ENCODE data around the gene POLR3E. TPM values are rescaled to one million over a fixed set of nuclear protein-coding genes. Genes with fewer than 3 reads are reported as not detected.
"Not testable (repeated sequence)": the region's sequence is repeated elsewhere in the genome, so short reads cannot be mapped to it uniquely, and the experiment has no call there.

Gene POLR3E
- total RNA-seq, 1 experiment from 2014 or later: 46.3 TPM

GRCh38 chr16:22291860-22292318, 5.3 kb upstream of the POLR3E start:
- DNase-seq (ENCODE audit: low spot score): no peak

GRCh38 chr16:22292320-22292719, 4.9 kb upstream of the POLR3E start:
- no peak for DNase-seq (ENCODE audit: low spot score)

- DNase-seq (ENCODE audit: low spot score): no peak
Observed at GRCh38 chr16:22293137-22294106, 3.8 kb upstream of the POLR3E start.

- DNase-seq (ENCODE audit: low spot score): peak; percentile 18
Observed at GRCh38 chr16:22296225-22297113, 740 bp upstream of the POLR3E start.

GRCh38 chr16:22297871-22298733, 893 bp downstream of the POLR3E start:
- DNase-seq (ENCODE audit: low spot score): peak; percentile 97

GRCh38 chr16:22299036-22299435, 1.8 kb downstream of the POLR3E start:
- no peak for DNase-seq (ENCODE audit: low spot score)

GRCh38 chr16:22300427-22301071, 3.3 kb downstream of the POLR3E start:
- DNase-seq (ENCODE audit: low spot score): peak; percentile 67

GRCh38 chr16:22301423-22301822, 4.2 kb downstream of the POLR3E start:
- not testable (repeated sequence) for DNase-seq (ENCODE audit: low spot score)

GRCh38 chr16:22302776-22303363, 5.7 kb downstream of the POLR3E start:
- no peak for DNase-seq (ENCODE audit: low spot score)

GRCh38 chr16:22304411-22304810, 7.2 kb downstream of the POLR3E start:
- DNase-seq (ENCODE audit: low spot score): no peak

GRCh38 chr16:22306788-22307187, 9.6 kb downstream of the POLR3E start:
- no peak for DNase-seq (ENCODE audit: low spot score)

GRCh38 chr16:22307838-22308237, 10.6 kb downstream of the POLR3E start:
- no peak for DNase-seq (ENCODE audit: low spot score)

- no peak for DNase-seq (ENCODE audit: low spot score)
Observed at GRCh38 chr16:22308824-22309520, 11.8 kb downstream of the POLR3E start.

- DNase-seq (ENCODE audit: low spot score): no peak
Observed at GRCh38 chr16:22311520-22311919, 14.3 kb downstream of the POLR3E start.

- DNase-seq (ENCODE audit: low spot score): no peak
Observed at GRCh38 chr16:22312897-22313781, 15.9 kb downstream of the POLR3E start.

GRCh38 chr16:22313876-22314470, 16.8 kb downstream of the POLR3E start:
- no peak for DNase-seq (ENCODE audit: low spot score)

GRCh38 chr16:22314661-22315626, 17.7 kb downstream of the POLR3E start:
- DNase-seq (ENCODE audit: low spot score): no peak

Data from A172 (cell line).